NCI-H82 treated with DMSO at 0.1 percent for 48 hours (cell line): ENCODE measurements around the gene RAB9B.
"Not testable (repeated sequence)": the region's sequence is repeated elsewhere in the genome, so short reads cannot be mapped to it uniquely, and the experiment has no call there.

Experiments
- DNase-seq: peaks from one replicate; lab custom pipeline; 2025; ENCODE audit not compliant: unreplicated experiment; lab: John Stamatoyannopoulos, UW

The RAB9B gene

GRCh38 chrX:103831803-103832544 lies at the start of gene RAB9B:
Gene RAB9B (minus strand): TSS chrX:103832257. CDS start chrX:103825784, 6,473 bp downstream.
- DNase-seq, result no peak

- DNase-seq, result no peak
Measured at GRCh38 chrX:103879339-103879738, 47.3 kb upstream of the RAB9B start.

- no peak for DNase-seq
Measured at GRCh38 chrX:103878466-103879122, 46.5 kb upstream of the RAB9B start.

- no peak for DNase-seq
Measured at GRCh38 chrX:103877571-103877970, 45.5 kb upstream of the RAB9B start.

GRCh38 chrX:103864886-103865534 lies 33.0 kb upstream of the RAB9B start:
- DNase-seq, result no peak

GRCh38 chrX:103864149-103864548 lies 32.1 kb upstream of the RAB9B start:
- DNase-seq, result no peak

- no peak for DNase-seq
Measured at GRCh38 chrX:103861200-103861599, 29.1 kb upstream of the RAB9B start.

- DNase-seq, result no peak
Measured at GRCh38 chrX:103849558-103849957, 17.5 kb upstream of the RAB9B start.

- DNase-seq, result no peak
Measured at GRCh38 chrX:103847174-103847870, 15.3 kb upstream of the RAB9B start.

- no peak for DNase-seq
Measured at GRCh38 chrX:103846386-103846785, 14.3 kb upstream of the RAB9B start.

- no peak for DNase-seq
Measured at GRCh38 chrX:103845165-103845653, 13.2 kb upstream of the RAB9B start.

- no peak for DNase-seq
Measured at GRCh38 chrX:103839404-103839803, 7.3 kb upstream of the RAB9B start.

- peak; percentile 18 for DNase-seq
Measured at GRCh38 chrX:103831342-103831802, 685 bp downstream of the RAB9B start.

- no peak for DNase-seq
Measured at GRCh38 chrX:103830848-103831247, 1.2 kb downstream of the RAB9B start.

- DNase-seq, result no peak
Measured at GRCh38 chrX:103828529-103828928, 3.5 kb downstream of the RAB9B start.

- no peak for DNase-seq
Measured at GRCh38 chrX:103825881-103826280, 6.2 kb downstream of the RAB9B start.

- DNase-seq, result no peak
Measured at GRCh38 chrX:103823591-103823990, 8.5 kb downstream of the RAB9B start.

- DNase-seq, result not testable (repeated sequence)
Measured at GRCh38 chrX:103820802-103821201, 11.3 kb downstream of the RAB9B start.

GRCh38 chrX:103818842-103819619 lies 13.0 kb downstream of the RAB9B start:
- no peak for DNase-seq

- peak; percentile 66 for DNase-seq
Measured at GRCh38 chrX:103817502-103817901, 14.6 kb downstream of the RAB9B start.
